CD14-positive monocyte (primary cell): ENCODE results near the gene KRTAP5-8. TPM values are rescaled to one million over a fixed set of nuclear protein-coding genes. Genes with fewer than 3 reads are reported as not detected.

Experiments
- DNase-seq, 3 donors: peaks; one replicate each; pipeline ENCODE4 v3.0.0-alpha.2; 2011 to 2022
- H2AFZ ChIP-seq: 2 replicates; pipeline ENCODE4 v1.6.0; 2012; ENCODE audit warnings: mild to moderate bottlenecking, low read depth, low read length, inconsistent platforms; ENCODE audit not compliant: insufficient read depth, poor library complexity, severe bottlenecking
- H3K27ac ChIP-seq, 2 donors: 1 replicate in 1 of 2; 2 replicates in 1 of 2; pipeline ENCODE4 v1.5.1; 2012 to 2013; ENCODE audit warnings: low read length in 2 of 2, control low read depth in 1 of 2, inconsistent platforms in 1 of 2, low read depth in 1 of 2, mild to moderate bottlenecking in 1 of 2
- H3K27me3 ChIP-seq, 2 donors: one replicate each; pipeline versions ENCODE4 v1.6.0 to v1.6.1; 2011 to 2013; ENCODE audit warnings: low read length in 2 of 2; ENCODE audit not compliant: control insufficient read depth in 2 of 2, insufficient read depth in 2 of 2
- H3K36me3 ChIP-seq, 2 donors: replicated peaks in 1 of 2; 1 replicate in 1 of 2; 2 replicates in 1 of 2; pipeline versions ENCODE4 v1.5.1 to v1.6.1; 2012 to 2013; ENCODE audit warnings: low read length in 2 of 2, control low read depth in 1 of 2, inconsistent platforms in 1 of 2, mild to moderate bottlenecking in 1 of 2; ENCODE audit not compliant: insufficient read depth in 2 of 2, control insufficient read depth in 1 of 2
- H3K4me1 ChIP-seq, 2 donors: 1 replicate in 1 of 2; 2 replicates in 1 of 2; pipeline versions ENCODE4 v1.5.1 to v1.6.1; 2012 to 2013; ENCODE audit warnings: low read length in 2 of 2, control low read depth in 1 of 2, inconsistent platforms in 1 of 2, mild to moderate bottlenecking in 1 of 2, moderate library complexity in 1 of 2; ENCODE audit not compliant: insufficient read depth in 2 of 2, control insufficient read depth in 1 of 2
- H3K4me2 ChIP-seq: replicated peaks from 2 replicates; pipeline ENCODE3; 2012; ENCODE audit warnings: low read length, moderate library complexity, mild to moderate bottlenecking; ENCODE audit not compliant: poor library complexity, severe bottlenecking; ENCODE audit errors: extremely low read depth
- H3K4me3 ChIP-seq, 3 experiments: fragments of 200-600 bp in 1 of 3; sonication (generic) in 1 of 3; replicated peaks in 1 of 3; 1 replicate in 2 of 3; 2 replicates in 1 of 3; pipeline ENCODE4 v1.5.1; 2011 to 2013; ENCODE audit warnings: low read length in 3 of 3, mild to moderate bottlenecking in 3 of 3, control low read depth in 2 of 3, low read depth in 2 of 3, inconsistent platforms in 1 of 3, moderate library complexity in 1 of 3
- H3K79me2 ChIP-seq: 2 replicates; pipeline ENCODE4 v1.6.0; 2012; ENCODE audit warnings: mild to moderate bottlenecking, control low read depth, inconsistent platforms, low read length, moderate library complexity; ENCODE audit not compliant: insufficient read depth
- H3K9ac ChIP-seq: 2 replicates; pipeline ENCODE4 v1.6.0; 2017; ENCODE audit warnings: low read length, mild to moderate bottlenecking; ENCODE audit not compliant: insufficient read depth, poor library complexity, severe bottlenecking
- H3K9me3 ChIP-seq, 2 donors: replicated peaks in 1 of 2; 1 replicate in 1 of 2; 2 replicates in 1 of 2; pipeline versions ENCODE4 v1.5.1 to v1.6.1; 2012 to 2013; ENCODE audit warnings: low read length in 2 of 2, control low read depth in 1 of 2; ENCODE audit not compliant: control insufficient read depth in 1 of 2, insufficient read depth in 1 of 2
- H4K20me1 ChIP-seq: 2 replicates; pipeline ENCODE4 v1.6.0; 2012; ENCODE audit warnings: mild to moderate bottlenecking, low read length, control low read depth, moderate library complexity; ENCODE audit not compliant: insufficient read depth
- H3K27ac Mint-ChIP-seq, 7 donors: one replicate each; pipeline ENCODE4 v1.8.0; 2020; ENCODE audit warnings: mild to moderate bottlenecking in 7 of 7, mixed read lengths in 7 of 7, moderate library complexity in 6 of 7, inconsistent platforms in 2 of 7
- H3K27me3 Mint-ChIP-seq, 3 donors: one replicate each; pipeline ENCODE4 v1.8.0; 2021 to 2022; ENCODE audit warnings: low read depth in 3 of 3, mild to moderate bottlenecking in 3 of 3, mixed read lengths in 3 of 3, moderate library complexity in 3 of 3, inconsistent platforms in 1 of 3
- H3K36me3 Mint-ChIP-seq, 2 donors: one replicate each; pipeline ENCODE4 v1.8.0; 2020; ENCODE audit warnings: mixed read lengths in 2 of 2, inconsistent platforms in 1 of 2, mild to moderate bottlenecking in 1 of 2
- H3K4me1 Mint-ChIP-seq: one replicate; pipeline ENCODE4 v1.8.0; 2020; ENCODE audit warnings: mild to moderate bottlenecking, mixed read lengths
- H3K4me3 Mint-ChIP-seq, 2 donors: one replicate each; pipeline ENCODE4 v1.8.0; 2020; ENCODE audit warnings: mild to moderate bottlenecking in 2 of 2, mixed read lengths in 2 of 2, moderate library complexity in 1 of 2
- H3K9me3 Mint-ChIP-seq, 7 donors: one replicate each; pipeline ENCODE4 v1.8.0; 2020 to 2022; ENCODE audit warnings: mixed read lengths in 7 of 7, mild to moderate bottlenecking in 6 of 7, moderate library complexity in 6 of 7, inconsistent platforms in 2 of 7
- WGBS: methylation state at CpG from one replicate; pipeline ENCODE4 v1.1.5; 2013; ENCODE audit warnings: missing lambda C conversion rate; ENCODE audit not compliant: insufficient coverage; 5-methylcytosine and 5-hydroxymethylcytosine counted together
- intact Hi-C, 2 donors: fragments of 100-400 bp; cut with micrococcal nuclease; formaldehyde crosslinking; loops; one replicate each; pipeline versions ENCODE4 v1.15.0 to v1.15.1; 2023
- polyA plus RNA-seq, 3 donors: library from polyadenylated mRNA; depleted of rRNA in 1 of 3; unstranded in 2 of 3; stranded (reverse) in 1 of 3; fragments of 300-500 nt in 2 of 3; fragments of >200 nt in 1 of 3; fragmentation: Illumina TruSeq in 2 of 3; gene quantifications; 1 replicate in 2 of 3; 2 replicates in 1 of 3; pipeline ENCODE4 v1.2.3, GENCODE V29; 2012 to 2021
- TF ChIP-seq, protein P1 (sequence below): fragments of 200-600 bp; IDR thresholded peaks from one replicate; pipeline ENCODE4 v1.8.0; 2022; ENCODE audit warnings: antibody characterized with exemption, mild to moderate bottlenecking

Gene KRTAP5-8
- polyA plus RNA-seq, 3 donors = 0.08 TPM; not detected in 2

DNA sequence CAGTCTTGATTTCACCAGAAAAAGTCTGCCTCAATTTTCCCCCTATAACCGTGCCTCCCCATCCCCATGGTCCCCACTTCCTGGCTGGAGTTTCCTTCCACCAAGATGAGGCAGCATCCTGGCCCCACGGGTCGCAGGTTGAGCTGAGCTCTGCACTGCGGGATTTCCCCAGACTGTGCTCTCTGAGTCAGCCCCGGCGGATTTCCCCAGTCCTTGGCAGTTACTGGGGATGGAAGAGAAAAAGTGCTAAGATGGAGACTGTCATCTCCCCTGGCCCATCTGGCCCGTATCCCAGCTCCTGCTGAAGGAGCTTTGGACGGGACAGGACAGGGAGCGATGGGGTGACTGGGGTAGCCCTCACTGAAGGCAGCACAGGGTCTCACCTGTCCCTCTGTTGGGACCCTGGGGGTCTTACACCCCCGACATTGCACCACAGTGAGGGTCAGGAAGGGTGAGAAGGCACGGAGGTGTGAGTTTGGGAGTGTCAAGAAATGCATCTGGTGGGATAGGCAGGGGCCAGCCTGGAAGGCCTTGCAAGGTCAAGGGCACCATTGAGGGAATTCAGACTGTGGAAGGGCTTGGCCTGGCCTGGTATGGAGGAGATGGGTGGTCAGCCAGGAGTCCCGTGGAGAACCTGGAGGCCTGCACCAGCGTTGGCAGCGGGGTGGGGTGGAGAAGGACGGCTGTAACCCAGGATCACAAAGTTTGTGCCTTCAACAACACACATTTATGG lies 48.3 kb upstream of the KRTAP5-8 start:
- H3K4me2 ChIP-seq = no peak overlapping the region
- 93% methylated on average over 10 of the region's 15 CpGs for WGBS
- peak overlapping the region in 1 of 7 donors; percentile 11 for H3K27ac Mint-ChIP-seq

DNA sequence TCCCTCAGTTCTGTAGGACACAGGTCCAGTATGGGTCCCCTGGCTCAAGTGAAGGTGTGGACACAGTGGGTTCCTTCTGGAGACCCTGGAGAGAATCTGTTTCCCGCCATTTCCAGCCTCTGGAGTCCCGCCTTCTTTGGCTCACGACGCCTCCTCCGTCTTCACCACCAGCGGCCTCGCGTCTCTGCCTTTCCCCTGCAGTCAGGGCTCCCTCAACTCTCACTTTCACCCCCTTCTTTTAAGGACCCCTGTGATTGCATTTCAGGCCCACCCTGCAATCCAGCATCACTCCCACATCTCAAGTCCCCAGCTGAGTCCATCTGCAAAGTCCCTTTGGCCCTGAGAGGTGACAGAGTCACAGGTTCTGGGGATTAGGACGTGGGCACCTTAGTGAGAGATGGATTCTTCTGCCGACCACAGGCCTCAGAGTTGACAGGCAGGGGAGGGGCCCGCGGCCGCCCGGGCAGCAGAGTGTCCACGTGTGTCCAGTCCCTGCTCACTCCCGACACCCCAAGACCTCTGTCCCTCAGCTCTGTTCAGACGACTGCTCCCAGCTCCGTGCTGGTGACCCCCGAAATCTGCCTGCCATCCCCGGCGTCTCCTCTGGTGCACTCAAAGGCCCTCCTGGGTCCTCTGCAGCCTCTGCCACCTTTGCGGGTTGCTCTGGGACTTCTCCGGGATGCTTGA lies 47.6 kb upstream of the KRTAP5-8 start:
- no peaks in the 10 kb centered on the region for H3K79me2 ChIP-seq
- no peaks in the 10 kb centered on the region for H3K9me3 ChIP-seq
- TF ChIP-seq, protein P1, sequence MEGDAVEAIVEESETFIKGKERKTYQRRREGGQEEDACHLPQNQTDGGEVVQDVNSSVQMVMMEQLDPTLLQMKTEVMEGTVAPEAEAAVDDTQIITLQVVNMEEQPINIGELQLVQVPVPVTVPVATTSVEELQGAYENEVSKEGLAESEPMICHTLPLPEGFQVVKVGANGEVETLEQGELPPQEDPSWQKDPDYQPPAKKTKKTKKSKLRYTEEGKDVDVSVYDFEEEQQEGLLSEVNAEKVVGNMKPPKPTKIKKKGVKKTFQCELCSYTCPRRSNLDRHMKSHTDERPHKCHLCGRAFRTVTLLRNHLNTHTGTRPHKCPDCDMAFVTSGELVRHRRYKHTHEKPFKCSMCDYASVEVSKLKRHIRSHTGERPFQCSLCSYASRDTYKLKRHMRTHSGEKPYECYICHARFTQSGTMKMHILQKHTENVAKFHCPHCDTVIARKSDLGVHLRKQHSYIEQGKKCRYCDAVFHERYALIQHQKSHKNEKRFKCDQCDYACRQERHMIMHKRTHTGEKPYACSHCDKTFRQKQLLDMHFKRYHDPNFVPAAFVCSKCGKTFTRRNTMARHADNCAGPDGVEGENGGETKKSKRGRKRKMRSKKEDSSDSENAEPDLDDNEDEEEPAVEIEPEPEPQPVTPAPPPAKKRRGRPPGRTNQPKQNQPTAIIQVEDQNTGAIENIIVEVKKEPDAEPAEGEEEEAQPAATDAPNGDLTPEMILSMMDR = no peak
- H2AFZ ChIP-seq = no peak overlapping the region
- WGBS = 95% methylated on average over 23 of the region's 23 CpGs
- H3K27me3 Mint-ChIP-seq = peaks cover 0 to 2% (median 1%) of the 10 kb centered on the region in 3 donors
- H3K36me3 Mint-ChIP-seq = peaks cover 85 to 97% of the 10 kb centered on the region in 2 donors
- no peaks in the 10 kb centered on the region for H3K4me1 Mint-ChIP-seq
- H3K36me3 ChIP-seq = peaks cover 81 to 97% of the 10 kb centered on the region in 2 donors
- no peak overlapping the region for H3K4me3 Mint-ChIP-seq
- H3K4me3 ChIP-seq = no peak overlapping the region
- no peaks in the 10 kb centered on the region for H3K4me1 ChIP-seq
- peak overlapping the region in 1 of 7 donors; percentile 37 for H3K27ac Mint-ChIP-seq
- H3K9me3 Mint-ChIP-seq = no peaks in the 10 kb centered on the region
- no peak overlapping the region for H3K4me2 ChIP-seq
- no peak overlapping the region for H3K27ac ChIP-seq
- no peak overlapping the region for H3K9ac ChIP-seq
- intact Hi-C loops = no loop called here
- no peaks in the 10 kb centered on the region for H4K20me1 ChIP-seq
- H3K27me3 ChIP-seq = no peaks in the 10 kb centered on the region
- no peak for DNase-seq

More for the DNA sequence above, 48.3 kb upstream of the KRTAP5-8 start:
- Mint-ChIP-seq H3K36me3 (peaks cover 87 to 97% of the 10 kb centered on the region in 2 donors), H3K9me3 (no peaks in the 10 kb centered on the region), H3K27me3 (peaks cover 0 to 1% (median 0%) of the 10 kb centered on the region in 3 donors), H3K4me3 (no peak overlapping the region), H3K4me1 (no peaks in the 10 kb centered on the region)
- Histone ChIP-seq H3K9me3 (no peaks in the 10 kb centered on the region), H2AFZ (no peak overlapping the region), H3K36me3 (peaks cover 85 to 97% of the 10 kb centered on the region in 2 donors), H3K9ac (no peak overlapping the region), H3K4me3 (no peak overlapping the region), H3K27me3 (no peaks in the 10 kb centered on the region), H4K20me1 (no peaks in the 10 kb centered on the region), H3K79me2 (no peaks in the 10 kb centered on the region), H3K27ac (no peak overlapping the region), H3K4me1 (no peaks in the 10 kb centered on the region)
- TF ChIP-seq, protein P1 = no peak
- peak in 1 of 3 donors; percentile 48 for DNase-seq
- intact Hi-C loops = no loop called here
